HCT116 (cell line): ENCODE measurements around the gene ZNF423. TPM values are rescaled to one million over a fixed set of nuclear protein-coding genes. Genes with fewer than 3 reads are reported as not detected.

ENCODE experiments used
- ATAC-seq: fragments of 200-7000 bp; cut with Tn5 transposase; 2 replicates; pipeline ENCODE4 v1.9.1; 2020; ENCODE audit warnings: mild to moderate bottlenecking, moderate library complexity
- BruUV-seq: library from RNA; stranded (reverse); fragments of 400-500 nt; replicated peaks from 2 replicates; lab custom pipeline; 2021; lab: Mats Ljungman, UMichigan
- CTCF ChIA-PET: fragments of 300-600 bp; sonication (Branson Sonifier 250); formaldehyde crosslinking; loops from one replicate; lab custom pipeline; 2021; ENCODE audit warnings: antibody characterized with exemption; lab: Charles Lee
- POLR2A ChIA-PET: fragments of 300-600, 350-600 bp; sonication (Branson Sonifier 250); formaldehyde crosslinking; loops from one replicate; lab custom pipeline; 2021; ENCODE audit warnings: antibody characterized with exemption; lab: Charles Lee
- RAD21 ChIA-PET, 2 experiments: fragments of 300-600 bp; sonication (Branson Sonifier 250); formaldehyde crosslinking; loops; one replicate each; lab custom pipeline; 2023; ENCODE audit warnings: low total read pairs in 2 of 2; ENCODE audit not compliant: uncharacterized antibody in 2 of 2, unreplicated experiment in 2 of 2, low non-redundant PET in 1 of 2; lab: Charles Lee
- DNase-seq: peaks from one replicate; pipeline ENCODE4 v3.0.0-alpha.2; 2010; ENCODE audit warnings: low read depth, low spot score
- H2AFZ ChIP-seq: fragments of 200-600 bp; shearing (Covaris generic), sonication (generic); 2 replicates; pipeline ENCODE4 v1.6.1; 2017; ENCODE audit warnings: low read depth, mixed run types, mixed read lengths, antibody characterized with exemption, low read length; ENCODE audit not compliant: poor library complexity, severe bottlenecking
- H3K27ac ChIP-seq: 2 replicates; pipeline ENCODE4 v1.5.1; 2012; ENCODE audit warnings: low read depth, low read length
- H3K27me3 ChIP-seq: fragments of 200-600 bp; sonication (generic); 2 replicates; pipeline ENCODE4 v1.6.1; 2016; ENCODE audit warnings: mixed run types, low read length, mixed read lengths; ENCODE audit not compliant: insufficient read depth
- H3K36me3 ChIP-seq, 2 experiments: fragments of 200-500 bp in 1 of 2; fragments of 200-600 bp in 1 of 2; sonication (Bioruptor generic) in 1 of 2; sonication (generic) in 1 of 2; 2 replicates each; pipeline versions ENCODE4 v1.5.1 to v1.6.1; 2014 to 2016; ENCODE audit warnings: low read length in 2 of 2, inconsistent platforms in 1 of 2, mixed read lengths in 1 of 2, mixed run types in 1 of 2; ENCODE audit not compliant: insufficient read depth in 2 of 2, control insufficient read depth in 1 of 2
- H3K4me1 ChIP-seq, 2 experiments: fragments of 200-600 bp in 1 of 2; sonication (generic) in 1 of 2; 2 replicates each; pipeline versions ENCODE4 v1.5.1 to v1.6.1; 2012 to 2017; ENCODE audit warnings: low read length in 2 of 2, inconsistent platforms in 1 of 2, mild to moderate bottlenecking in 1 of 2, mixed read lengths in 1 of 2, mixed run types in 1 of 2, moderate library complexity in 1 of 2; ENCODE audit not compliant: insufficient read depth in 2 of 2, control insufficient read depth in 1 of 2
- H3K4me2 ChIP-seq: fragments of 200-600 bp; sonication (generic); 2 replicates; pipeline ENCODE4 v1.6.1; 2017; ENCODE audit warnings: mixed run types, low read length, mixed read lengths
- H3K4me3 ChIP-seq, 2 experiments: fragments of 200-600 bp in 1 of 2; sonication (generic) in 1 of 2; replicated peaks in 1 of 2; 2 replicates each; pipeline ENCODE4 v1.5.1; 2011 to 2016; ENCODE audit warnings: low read length in 2 of 2, control low read depth in 1 of 2, low read depth in 1 of 2, mild to moderate bottlenecking in 1 of 2, mixed read lengths in 1 of 2, mixed run types in 1 of 2
- H3K79me2 ChIP-seq: fragments of 200-600 bp; sonication (generic); 2 replicates; pipeline ENCODE4 v1.6.1; 2017; ENCODE audit warnings: mild to moderate bottlenecking, mixed run types, low read length, moderate library complexity, mixed read lengths; ENCODE audit not compliant: insufficient read depth
- H3K9ac ChIP-seq: fragments of 200-600 bp; sonication (generic); 2 replicates; pipeline ENCODE4 v1.6.1; 2016; ENCODE audit warnings: low read length, mixed read lengths
- H3K9me2 ChIP-seq: fragments of 200-600 bp; sonication (generic), shearing (Covaris generic); 2 replicates; pipeline ENCODE4 v1.6.1; 2017; ENCODE audit warnings: mixed run types, mild to moderate bottlenecking, moderate library complexity; ENCODE audit not compliant: insufficient read depth
- H3K9me3 ChIP-seq, 2 experiments: fragments of 200-500 bp in 1 of 2; fragments of 200-600 bp in 1 of 2; sonication (Bioruptor generic) in 1 of 2; sonication (generic) in 1 of 2; 2 replicates each; pipeline ENCODE4 v1.6.1; 2014 to 2017; ENCODE audit warnings: low read length in 2 of 2, mixed read lengths in 2 of 2, inconsistent platforms in 1 of 2, low read depth in 1 of 2, mild to moderate bottlenecking in 1 of 2, mixed run types in 1 of 2, moderate library complexity in 1 of 2; ENCODE audit not compliant: control insufficient read depth in 1 of 2, insufficient read depth in 1 of 2
- H4K20me1 ChIP-seq: fragments of 200-600 bp; sonication (generic), shearing (Covaris generic); 2 replicates; pipeline ENCODE4 v1.6.1; 2017; ENCODE audit warnings: mixed run types, mild to moderate bottlenecking, moderate library complexity; ENCODE audit not compliant: insufficient read depth
- CEBPB ChIP-seq: IDR thresholded peaks from 2 replicates; pipeline ENCODE4 v1.6.1; 2012; ENCODE audit warnings: low read depth
- EGR1 ChIP-seq: IDR thresholded peaks from 2 replicates; pipeline ENCODE4 v1.6.1; 2012; ENCODE audit warnings: low read depth
- ELF1 ChIP-seq: IDR thresholded peaks from 2 replicates; pipeline ENCODE4 v1.6.1; 2012; ENCODE audit warnings: low read depth, borderline replicate concordance
- EZH2 ChIP-seq: fragments of 200-600 bp; sonication (generic); IDR thresholded peaks from 2 replicates; pipeline ENCODE4 v1.6.1; 2017; ENCODE audit warnings: antibody characterized with exemption, mixed run types
- JUND ChIP-seq: IDR thresholded peaks from 2 replicates; pipeline ENCODE4 v1.6.1; 2012
- POLR2A ChIP-seq: IDR thresholded peaks from 2 replicates; pipeline ENCODE4 v1.7.0; 2011; ENCODE audit warnings: borderline replicate concordance; ENCODE audit not compliant: insufficient read depth, insufficient read length; ENCODE audit errors: extremely low read depth
- RAD21 ChIP-seq: IDR thresholded peaks from 2 replicates; pipeline ENCODE4 v1.6.1; 2012; ENCODE audit warnings: low read depth, mild to moderate bottlenecking
- SIN3A ChIP-seq: IDR thresholded peaks from 2 replicates; pipeline ENCODE4 v1.6.1; 2012; ENCODE audit warnings: low read depth
- SP1 ChIP-seq: IDR thresholded peaks from 2 replicates; pipeline ENCODE4 v1.6.1; 2012; ENCODE audit warnings: low read depth
- SRF ChIP-seq: IDR thresholded peaks from 2 replicates; pipeline ENCODE4 v1.6.1; 2012; ENCODE audit warnings: low read depth
- TCF7L2 ChIP-seq: IDR thresholded peaks from 2 replicates; pipeline ENCODE4 v1.7.0; 2011; ENCODE audit warnings: borderline replicate concordance, inconsistent platforms; ENCODE audit not compliant: insufficient read depth, insufficient read length; ENCODE audit errors: extremely low read depth
- YY1 ChIP-seq: IDR thresholded peaks from 2 replicates; pipeline ENCODE4 v1.6.1; 2011; ENCODE audit warnings: low read length, low read depth, moderate library complexity, mild to moderate bottlenecking; ENCODE audit not compliant: insufficient replicate concordance; ENCODE audit errors: extremely low read depth
- intact Hi-C: fragments of 100-400 bp; cut with micrococcal nuclease; formaldehyde crosslinking; loops from 2 replicates; pipeline ENCODE4 v1.10.0; 2022
- total RNA-seq: library from RNA; stranded (reverse); gene quantifications from one replicate; pipeline ENCODE4 v1.2.1, GENCODE V29; 2021; ENCODE audit not compliant: unreplicated experiment
- TF ChIP-seq, protein P1 (sequence below): IDR thresholded peaks from 2 replicates; pipeline ENCODE4 v1.6.1; 2012
- TF ChIP-seq, protein P2 (sequence below): IDR thresholded peaks from 2 replicates; pipeline ENCODE4 v1.6.1; 2012; ENCODE audit warnings: low read depth
- TF ChIP-seq, protein P3 (sequence below): IDR thresholded peaks from 2 replicates; pipeline ENCODE4 v1.6.1; 2011; ENCODE audit warnings: mild to moderate bottlenecking, low read length, moderate library complexity; ENCODE audit not compliant: insufficient replicate concordance; ENCODE audit errors: extremely low read depth
- TF ChIP-seq, protein P4 (sequence below): IDR thresholded peaks from 2 replicates; pipeline ENCODE4 v1.6.1; 2012

Gene ZNF423
- total RNA-seq, 1 experiment from 2014 or later: 0.22 TPM

DNA sequence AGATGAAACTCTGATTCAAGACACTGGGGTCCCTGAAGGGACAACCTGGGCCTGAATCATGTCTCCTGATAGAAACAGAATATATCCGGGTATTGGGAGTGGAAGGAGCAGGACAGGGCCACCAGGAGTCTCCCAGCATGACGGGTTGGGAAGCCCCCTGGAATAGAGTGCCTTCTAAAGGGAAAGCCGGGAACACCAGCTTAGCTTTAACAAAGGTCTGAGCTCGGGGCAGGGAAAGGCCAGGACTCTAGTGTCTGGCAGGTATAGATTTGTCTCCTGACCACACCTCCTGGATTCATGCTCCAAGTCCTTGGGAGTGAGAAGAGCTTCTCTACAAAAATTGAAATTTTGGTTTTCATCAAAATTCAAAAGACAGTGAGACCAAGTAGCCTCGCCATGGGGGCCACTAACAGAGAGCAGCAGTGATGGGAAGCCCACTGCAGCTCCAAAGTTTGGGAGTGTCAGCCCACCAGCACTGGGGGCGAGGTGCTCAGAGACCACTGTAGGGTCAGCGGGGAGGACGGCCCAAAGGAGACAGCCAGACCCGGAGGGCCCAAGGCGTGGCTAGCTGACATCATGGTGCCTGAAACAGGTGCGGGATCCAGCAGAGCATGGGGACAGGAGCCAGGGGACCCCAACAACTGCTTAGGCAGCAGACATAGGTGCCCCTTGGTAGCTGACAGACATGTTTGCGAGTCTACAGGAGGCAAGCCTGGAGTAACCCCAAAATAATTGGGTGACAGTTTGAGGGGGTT lies 401.3 kb downstream of the ZNF423 start:
- intact Hi-C loops: no loop called here
- POLR2A ChIA-PET: no interaction called here
- H3K79me2 ChIP-seq: no peaks in the 10 kb centered on the region
- CTCF ChIA-PET: interaction anchor here (1.4 kb wide), 1 partner anchor 11 kb away, joined by 3 read pairs; no protein-coding TSS in a partner anchor
- no peaks in the 10 kb centered on the region for H3K36me3 ChIP-seq
- peaks cover 0 to 3% of the 10 kb centered on the region in 2 experiments; a peak in 1 of 4 replicates for H3K4me1 ChIP-seq
- RAD21 ChIA-PET: no interaction called here
- no peak for TF ChIP-seq ELF1
- no peak for TF ChIP-seq CEBPB
- no peak for TF ChIP-seq SRF
- no peak for TF ChIP-seq POLR2A
- TF ChIP-seq EGR1: no peak
- TF ChIP-seq JUND: no peak
- TF ChIP-seq EZH2: no peak
- TF ChIP-seq, protein P1, sequence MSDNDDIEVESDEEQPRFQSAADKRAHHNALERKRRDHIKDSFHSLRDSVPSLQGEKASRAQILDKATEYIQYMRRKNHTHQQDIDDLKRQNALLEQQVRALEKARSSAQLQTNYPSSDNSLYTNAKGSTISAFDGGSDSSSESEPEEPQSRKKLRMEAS: no peak
- TF ChIP-seq, protein P2, sequence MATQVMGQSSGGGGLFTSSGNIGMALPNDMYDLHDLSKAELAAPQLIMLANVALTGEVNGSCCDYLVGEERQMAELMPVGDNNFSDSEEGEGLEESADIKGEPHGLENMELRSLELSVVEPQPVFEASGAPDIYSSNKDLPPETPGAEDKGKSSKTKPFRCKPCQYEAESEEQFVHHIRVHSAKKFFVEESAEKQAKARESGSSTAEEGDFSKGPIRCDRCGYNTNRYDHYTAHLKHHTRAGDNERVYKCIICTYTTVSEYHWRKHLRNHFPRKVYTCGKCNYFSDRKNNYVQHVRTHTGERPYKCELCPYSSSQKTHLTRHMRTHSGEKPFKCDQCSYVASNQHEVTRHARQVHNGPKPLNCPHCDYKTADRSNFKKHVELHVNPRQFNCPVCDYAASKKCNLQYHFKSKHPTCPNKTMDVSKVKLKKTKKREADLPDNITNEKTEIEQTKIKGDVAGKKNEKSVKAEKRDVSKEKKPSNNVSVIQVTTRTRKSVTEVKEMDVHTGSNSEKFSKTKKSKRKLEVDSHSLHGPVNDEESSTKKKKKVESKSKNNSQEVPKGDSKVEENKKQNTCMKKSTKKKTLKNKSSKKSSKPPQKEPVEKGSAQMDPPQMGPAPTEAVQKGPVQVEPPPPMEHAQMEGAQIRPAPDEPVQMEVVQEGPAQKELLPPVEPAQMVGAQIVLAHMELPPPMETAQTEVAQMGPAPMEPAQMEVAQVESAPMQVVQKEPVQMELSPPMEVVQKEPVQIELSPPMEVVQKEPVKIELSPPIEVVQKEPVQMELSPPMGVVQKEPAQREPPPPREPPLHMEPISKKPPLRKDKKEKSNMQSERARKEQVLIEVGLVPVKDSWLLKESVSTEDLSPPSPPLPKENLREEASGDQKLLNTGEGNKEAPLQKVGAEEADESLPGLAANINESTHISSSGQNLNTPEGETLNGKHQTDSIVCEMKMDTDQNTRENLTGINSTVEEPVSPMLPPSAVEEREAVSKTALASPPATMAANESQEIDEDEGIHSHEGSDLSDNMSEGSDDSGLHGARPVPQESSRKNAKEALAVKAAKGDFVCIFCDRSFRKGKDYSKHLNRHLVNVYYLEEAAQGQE: no peak
- no peak for TF ChIP-seq SP1
- TF ChIP-seq RAD21: no peak
- TF ChIP-seq, protein P3, sequence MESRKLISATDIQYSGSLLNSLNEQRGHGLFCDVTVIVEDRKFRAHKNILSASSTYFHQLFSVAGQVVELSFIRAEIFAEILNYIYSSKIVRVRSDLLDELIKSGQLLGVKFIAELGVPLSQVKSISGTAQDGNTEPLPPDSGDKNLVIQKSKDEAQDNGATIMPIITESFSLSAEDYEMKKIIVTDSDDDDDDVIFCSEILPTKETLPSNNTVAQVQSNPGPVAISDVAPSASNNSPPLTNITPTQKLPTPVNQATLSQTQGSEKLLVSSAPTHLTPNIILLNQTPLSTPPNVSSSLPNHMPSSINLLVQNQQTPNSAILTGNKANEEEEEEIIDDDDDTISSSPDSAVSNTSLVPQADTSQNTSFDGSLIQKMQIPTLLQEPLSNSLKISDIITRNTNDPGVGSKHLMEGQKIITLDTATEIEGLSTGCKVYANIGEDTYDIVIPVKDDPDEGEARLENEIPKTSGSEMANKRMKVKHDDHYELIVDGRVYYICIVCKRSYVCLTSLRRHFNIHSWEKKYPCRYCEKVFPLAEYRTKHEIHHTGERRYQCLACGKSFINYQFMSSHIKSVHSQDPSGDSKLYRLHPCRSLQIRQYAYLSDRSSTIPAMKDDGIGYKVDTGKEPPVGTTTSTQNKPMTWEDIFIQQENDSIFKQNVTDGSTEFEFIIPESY: no peak
- no peak for TF ChIP-seq TCF7L2
- TF ChIP-seq, protein P4, sequence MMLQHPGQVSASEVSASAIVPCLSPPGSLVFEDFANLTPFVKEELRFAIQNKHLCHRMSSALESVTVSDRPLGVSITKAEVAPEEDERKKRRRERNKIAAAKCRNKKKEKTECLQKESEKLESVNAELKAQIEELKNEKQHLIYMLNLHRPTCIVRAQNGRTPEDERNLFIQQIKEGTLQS: no peak
- no peak for TF ChIP-seq YY1
- no peak for TF ChIP-seq SIN3A
- TF ChIP-seq, all 23 proteins: peak for 0
- Histone ChIP-seq H3K9me2 (no peaks in the 10 kb centered on the region), H3K9me3 (no peaks in the 10 kb centered on the region), H3K4me2 (peak overlapping the region; percentile 23; the same call in 1 of the 2 replicates), H3K9ac (no peak overlapping the region), H3K4me3 (peak overlapping the region in 1 of 2 experiments; percentile 4; a peak in 2 of 4 replicates), H4K20me1 (no peaks in the 10 kb centered on the region), H2AFZ (peak overlapping the region; percentile 60), H3K27me3 (peaks cover 19% of the 10 kb centered on the region; the same call in 1 of the 2 replicates), H3K27ac (no peak overlapping the region)
- BruUV-seq: no TSS peak
- DNase-seq (no peak), ATAC-seq (no peak)
